Measurements from ENCODE around the gene DNAAF5. TPM values are rescaled to one million over a fixed set of nuclear protein-coding genes. Genes with fewer than 3 reads are reported as not detected.

The DNAAF5 gene
- total RNA-seq, 4 donors from 2014 or later = 5.6 to 34.3 (median 13.3) TPM

- Histone ChIP-seq H3K36me3 (no peaks in the 10 kb centered on the region), H3K4me3 (no peak overlapping the region), H3K27ac (no peak overlapping the region), H3K4me1 (no peaks in the 10 kb centered on the region), H3K9me3 (peaks cover 0 to 6% of the 10 kb centered on the region in 2 donors), H3K27me3 (no peaks in the 10 kb centered on the region)
- no peak for TF ChIP-seq POLR2A (IDR thresholded peaks at IDR 0.05)
- no peak for TF ChIP-seq CTCF (IDR thresholded peaks at IDR 0.05)
- no peak for DNase-seq
- intact Hi-C loops (cut with DNase I; ENCODE audit: low total_unique reads) = no loop called here
These were observed 19.8 kb upstream of the DNAAF5 start for GRCh38 chr7:706721-707120.

GRCh38 chr7:707296-708000, 19.1 kb upstream of the DNAAF5 start:
- DNase-seq = no peak
- H3K36me3 ChIP-seq = no peaks in the 10 kb centered on the region
- TF ChIP-seq POLR2A (IDR thresholded peaks at IDR 0.05) (no peak), CTCF (IDR thresholded peaks at IDR 0.05) (no peak)
- no peak overlapping the region for H3K4me3 ChIP-seq
- peaks cover 0 to 6% of the 10 kb centered on the region in 2 donors for H3K9me3 ChIP-seq
- no peaks in the 10 kb centered on the region for H3K27me3 ChIP-seq
- intact Hi-C loops (cut with DNase I; ENCODE audit: low total_unique reads) = no loop called here
- no peak overlapping the region for H3K27ac ChIP-seq
- H3K4me1 ChIP-seq = no peaks in the 10 kb centered on the region

- H3K9me3 ChIP-seq = no peaks in the 10 kb centered on the region
- DNase-seq = no peak
- intact Hi-C loops (cut with DNase I; ENCODE audit: low total_unique reads) = no loop called here
These were observed 16.3 kb upstream of the DNAAF5 start for GRCh38 chr7:710161-710560.

GRCh38 chr7:711093-711921, 15.2 kb upstream of the DNAAF5 start:
- Histone ChIP-seq H3K4me3 (peak overlapping the region; percentile 78 to 82), H3K4me1 (no peaks in the 10 kb centered on the region), H3K27me3 (no peaks in the 10 kb centered on the region), H3K9me3 (no peaks in the 10 kb centered on the region), H3K36me3 (no peaks in the 10 kb centered on the region), H3K27ac (peak overlapping the region; percentile 74 to 76)
- DNase-seq = peak; percentile 35 to 39
- TF ChIP-seq POLR2A (IDR thresholded peaks at IDR 0.05) (no peak), CTCF (IDR thresholded peaks at IDR 0.05) (no peak)
- intact Hi-C loops (cut with DNase I; ENCODE audit: low total_unique reads) = no loop called here

More at GRCh38 chr7:710161-710560, 16.3 kb upstream of the DNAAF5 start:
- H3K4me1 ChIP-seq = no peaks in the 10 kb centered on the region
- no peak overlapping the region for H3K4me3 ChIP-seq
- TF ChIP-seq CTCF (IDR thresholded peaks at IDR 0.05) (no peak), POLR2A (IDR thresholded peaks at IDR 0.05) (no peak)
- no peaks in the 10 kb centered on the region for H3K27me3 ChIP-seq
- no peak overlapping the region for H3K27ac ChIP-seq
- no peaks in the 10 kb centered on the region for H3K36me3 ChIP-seq

GRCh38 chr7:711922-712380, 14.5 kb upstream of the DNAAF5 start:
- no peaks in the 10 kb centered on the region for H3K27me3 ChIP-seq
- no peaks in the 10 kb centered on the region for H3K4me1 ChIP-seq
- no peak for DNase-seq
- TF ChIP-seq POLR2A (IDR thresholded peaks at IDR 0.05) = no peak
- TF ChIP-seq CTCF (IDR thresholded peaks at IDR 0.05) = no peak
- no peaks in the 10 kb centered on the region for H3K9me3 ChIP-seq
- intact Hi-C loops (cut with DNase I; ENCODE audit: low total_unique reads) = no loop called here
- H3K27ac ChIP-seq = peak overlapping the region; percentile 74 to 76
- peak overlapping the region; percentile 78 to 82 for H3K4me3 ChIP-seq
- no peaks in the 10 kb centered on the region for H3K36me3 ChIP-seq

All from uterus (tissue), 4 donors.